Caco-2 (cell line): ENCODE measurements around the gene TTC9. TPM values are rescaled to one million over a fixed set of nuclear protein-coding genes. Genes with fewer than 3 reads are reported as not detected.

Source experiments
- BruUV-seq: library from RNA; stranded (reverse); fragments of 400-500 nt; replicated peaks from 2 replicates; lab custom pipeline; 2021; lab: Mats Ljungman, UMichigan
- CTCF ChIA-PET: fragments of 300-600 bp; sonication (Branson Sonifier 250); formaldehyde crosslinking; loops from one replicate; lab custom pipeline; 2022; ENCODE audit warnings: antibody characterized with exemption; lab: Charles Lee
- POLR2A ChIA-PET: fragments of 300-600 bp; sonication (Branson Sonifier 250); formaldehyde crosslinking; loops from one replicate; lab custom pipeline; 2022; ENCODE audit warnings: antibody characterized with exemption; lab: Charles Lee
- DNase-seq, 2 experiments: peaks; one replicate each; pipeline versions ENCODE4 v3.0.0 to v3.0.0-alpha.2; 2020 to 2022
- H3K27me3 ChIP-seq: replicated peaks from 2 replicates; pipeline ENCODE4 v1.6.0; 2011; ENCODE audit warnings: low read length; ENCODE audit not compliant: control insufficient read depth, insufficient read depth
- H3K36me3 ChIP-seq: 2 replicates; pipeline ENCODE4 v1.5.1; 2011; ENCODE audit warnings: low read length; ENCODE audit not compliant: control insufficient read depth, insufficient read depth
- H3K4me1 ChIP-seq: fragments of 250-450 bp; sonication (Bioruptor Pico); 2 replicates; pipeline ENCODE4 v1.5.1; 2020; ENCODE audit warnings: mild to moderate bottlenecking
- H3K4me3 ChIP-seq: 2 replicates; pipeline ENCODE4 v1.5.1; 2011; ENCODE audit warnings: low read depth, mild to moderate bottlenecking, control low read depth, low read length
- H3K9me3 ChIP-seq: fragments of 250-450 bp; sonication (Bioruptor Pico); 2 replicates; pipeline ENCODE4 v1.5.1; 2020; ENCODE audit warnings: mild to moderate bottlenecking, moderate library complexity
- H3K27ac Mint-ChIP-seq: one replicate; pipeline ENCODE4 v1.8.0; 2022; ENCODE audit warnings: mixed read lengths; ENCODE audit not compliant: unreplicated experiment
- H3K27me3 Mint-ChIP-seq: one replicate; pipeline ENCODE4 v1.8.0; 2022; ENCODE audit warnings: mixed read lengths; ENCODE audit not compliant: insufficient read depth, unreplicated experiment
- H3K36me3 Mint-ChIP-seq: one replicate; pipeline ENCODE4 v1.8.0; 2022; ENCODE audit warnings: mild to moderate bottlenecking, mixed read lengths; ENCODE audit not compliant: insufficient read depth, unreplicated experiment
- H3K4me1 Mint-ChIP-seq: one replicate; pipeline ENCODE4 v1.8.0; 2022; ENCODE audit warnings: low read depth, mixed read lengths; ENCODE audit not compliant: unreplicated experiment
- H3K4me3 Mint-ChIP-seq: one replicate; pipeline ENCODE4 v1.8.0; 2022; ENCODE audit warnings: mild to moderate bottlenecking, moderate library complexity, mixed read lengths; ENCODE audit not compliant: unreplicated experiment
- H3K9me3 Mint-ChIP-seq: one replicate; pipeline ENCODE4 v1.8.0; 2022; ENCODE audit warnings: mixed read lengths; ENCODE audit not compliant: unreplicated experiment
- intact Hi-C: fragments of 100-400 bp; cut with micrococcal nuclease; formaldehyde crosslinking; loops from one replicate; pipeline ENCODE4 v1.10.0; 2022; ENCODE audit not compliant: unreplicated experiment
- total RNA-seq: library from RNA; stranded (reverse); gene quantifications from 2 replicates; pipeline ENCODE4 v1.2.3, GENCODE V29; 2022
- TF ChIP-seq, protein P1 (sequence below), 2 experiments: fragments of 200-600 bp in 1 of 2; IDR thresholded peaks; 1 replicate in 1 of 2; 2 replicates in 1 of 2; pipeline versions ENCODE4 v1.5.1 to v1.8.0; 2011 to 2022; ENCODE audit warnings: antibody characterized with exemption in 1 of 2, control low read depth in 1 of 2, inconsistent platforms in 1 of 2, low read depth in 1 of 2, low read length in 1 of 2, mild to moderate bottlenecking in 1 of 2, moderate library complexity in 1 of 2; ENCODE audit not compliant: insufficient read depth in 1 of 2, severe bottlenecking in 1 of 2, unreplicated experiment in 1 of 2

Gene TTC9
- total RNA-seq, 1 experiment from 2014 or later = 4.6 TPM

DNA sequence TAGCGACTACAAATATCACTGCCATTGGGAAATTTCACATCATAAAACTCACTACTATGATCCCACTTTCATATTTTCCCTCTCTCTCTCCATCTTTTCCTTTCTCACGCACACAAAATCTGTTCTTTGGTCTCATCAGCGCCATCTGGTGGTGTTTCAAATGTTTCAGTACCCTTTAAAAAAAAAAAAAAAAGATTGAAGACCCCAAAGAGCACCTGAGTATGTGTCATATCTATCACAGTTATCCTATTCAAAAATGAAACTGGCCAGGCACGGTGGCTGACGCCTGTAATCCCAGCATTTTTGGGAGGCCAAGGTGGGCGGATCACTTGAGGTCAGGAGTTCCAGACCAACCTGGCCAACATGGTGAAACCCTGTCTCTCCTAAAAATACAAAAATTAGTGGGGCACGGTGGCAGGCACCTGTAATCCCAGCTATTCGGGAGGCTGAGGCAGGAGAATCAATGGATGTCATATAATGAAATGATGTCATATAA, 72.4 kb downstream of the TTC9 start:
- Histone ChIP-seq H3K4me1 (peaks cover 47% of the 10 kb centered on the region), H3K9me3 (no peaks in the 10 kb centered on the region), H3K27me3 (no peaks in the 10 kb centered on the region), H3K4me3 (no peak overlapping the region), H3K36me3 (no peaks in the 10 kb centered on the region)
- H3K4me1 Mint-ChIP-seq = peaks cover 35% of the 10 kb centered on the region
- H3K9me3 Mint-ChIP-seq = no peaks in the 10 kb centered on the region
- H3K27ac Mint-ChIP-seq = no peak overlapping the region
- BruUV-seq = no TSS peak
- H3K27me3 Mint-ChIP-seq = no peaks in the 10 kb centered on the region
- POLR2A ChIA-PET = no interaction called here
- H3K4me3 Mint-ChIP-seq = no peak overlapping the region
- TF ChIP-seq, protein P1, sequence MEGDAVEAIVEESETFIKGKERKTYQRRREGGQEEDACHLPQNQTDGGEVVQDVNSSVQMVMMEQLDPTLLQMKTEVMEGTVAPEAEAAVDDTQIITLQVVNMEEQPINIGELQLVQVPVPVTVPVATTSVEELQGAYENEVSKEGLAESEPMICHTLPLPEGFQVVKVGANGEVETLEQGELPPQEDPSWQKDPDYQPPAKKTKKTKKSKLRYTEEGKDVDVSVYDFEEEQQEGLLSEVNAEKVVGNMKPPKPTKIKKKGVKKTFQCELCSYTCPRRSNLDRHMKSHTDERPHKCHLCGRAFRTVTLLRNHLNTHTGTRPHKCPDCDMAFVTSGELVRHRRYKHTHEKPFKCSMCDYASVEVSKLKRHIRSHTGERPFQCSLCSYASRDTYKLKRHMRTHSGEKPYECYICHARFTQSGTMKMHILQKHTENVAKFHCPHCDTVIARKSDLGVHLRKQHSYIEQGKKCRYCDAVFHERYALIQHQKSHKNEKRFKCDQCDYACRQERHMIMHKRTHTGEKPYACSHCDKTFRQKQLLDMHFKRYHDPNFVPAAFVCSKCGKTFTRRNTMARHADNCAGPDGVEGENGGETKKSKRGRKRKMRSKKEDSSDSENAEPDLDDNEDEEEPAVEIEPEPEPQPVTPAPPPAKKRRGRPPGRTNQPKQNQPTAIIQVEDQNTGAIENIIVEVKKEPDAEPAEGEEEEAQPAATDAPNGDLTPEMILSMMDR (IDR thresholded peaks at IDR 0.05; ENCODE audit: insufficient read depth in 1 of 2, low read depth in 1 of 2, low read length in 1 of 2, severe bottlenecking in 1 of 2, unreplicated experiment in 1 of 2) = peak in 1 of 2 experiments; percentile 48
- DNase-seq = peak in 1 of 2 experiments; percentile 59
- CTCF ChIA-PET = interaction anchor here (0.9 to 1.2 kb wide), 3 partner anchors 39 to 96 kb away, joined by 3 to 6 read pairs (median 4); no protein-coding TSS in a partner anchor
- intact Hi-C loops = loop anchor here (1.0 to 10.0 kb wide), 3 partner anchors 73 to 241 kb away; partner anchors contain the start of gene TTC9
- peaks cover 6% of the 10 kb centered on the region for H3K36me3 Mint-ChIP-seq

DNA sequence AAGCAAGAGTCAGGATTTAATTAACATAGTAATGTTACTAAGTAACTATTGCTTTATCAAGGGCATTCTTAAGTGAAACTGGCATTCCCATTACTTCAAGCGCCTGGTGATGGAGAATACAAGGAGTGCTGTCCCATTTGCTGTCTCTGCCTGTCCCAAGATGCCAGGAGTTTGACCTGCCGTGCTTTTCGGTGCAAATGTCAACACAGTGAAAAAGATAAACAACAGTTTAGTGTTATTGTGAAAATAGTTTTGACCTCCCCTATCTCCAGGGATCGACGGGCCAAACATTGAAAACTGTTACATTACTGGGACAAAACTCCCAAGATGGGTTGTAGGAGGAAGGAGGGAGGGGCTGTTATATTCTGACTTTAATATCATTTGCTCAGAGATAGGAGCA, 74.8 kb downstream of the TTC9 start:
- Mint-ChIP-seq H3K4me1 (peaks cover 31% of the 10 kb centered on the region), H3K4me3 (peak overlapping the region; percentile 50), H3K27me3 (no peaks in the 10 kb centered on the region), H3K27ac (peak overlapping the region; percentile 80), H3K36me3 (peaks cover 5% of the 10 kb centered on the region), H3K9me3 (no peaks in the 10 kb centered on the region)
- ChIA-PET CTCF (interaction anchor here (0.8 to 1.2 kb wide), 3 partner anchors 20 to 93 kb away, joined by 3 to 6 read pairs (median 3); partner anchors contain the start of genes MAP3K9 and TTC9), POLR2A (interaction anchor here (1.2 kb wide), 1 partner anchor 93 kb away, joined by 11 read pairs; the partner anchor contains the start of gene MAP3K9)
- Histone ChIP-seq H3K27me3 (no peaks in the 10 kb centered on the region), H3K4me1 (peaks cover 42% of the 10 kb centered on the region), H3K9me3 (no peaks in the 10 kb centered on the region), H3K4me3 (no peak overlapping the region), H3K36me3 (no peaks in the 10 kb centered on the region)
- intact Hi-C loops = loop anchor here (2.0 to 10.0 kb wide), 4 partner anchors 52 to 238 kb away; partner anchors contain the start of genes MAP3K9 and MED6
- TF ChIP-seq, protein P1 (IDR thresholded peaks at IDR 0.05; ENCODE audit: insufficient read depth in 1 of 2, low read depth in 1 of 2, low read length in 1 of 2, severe bottlenecking in 1 of 2, unreplicated experiment in 1 of 2) = no peak
- BruUV-seq = no TSS peak
- peak; percentile 40 to 47 for DNase-seq

DNA sequence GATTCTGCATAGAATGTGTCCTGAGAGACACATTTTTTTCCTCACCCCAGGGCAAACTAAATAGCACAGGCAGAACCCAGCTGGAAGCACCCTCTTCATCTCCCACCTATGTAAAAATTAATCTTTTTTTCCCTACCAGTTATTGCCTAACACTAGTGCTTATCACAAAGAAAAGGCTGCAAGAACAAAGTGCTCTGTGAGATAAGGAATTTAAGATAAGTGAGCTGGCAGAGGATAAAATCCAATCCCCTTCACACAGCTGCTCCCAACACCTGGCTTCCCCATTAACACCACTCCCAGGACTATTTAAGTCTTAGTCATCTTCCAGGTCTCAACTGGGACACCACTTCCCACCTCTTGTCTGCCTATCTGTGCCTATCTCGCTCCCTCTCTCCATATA, 75.2 kb downstream of the TTC9 start:
- intact Hi-C loops = loop anchor here (1.0 to 10.0 kb wide), 5 partner anchors 36 to 238 kb away; partner anchors contain the start of genes MAP3K9 and MED6

More for the DNA sequence above, 75.2 kb downstream of the TTC9 start:
- ChIA-PET CTCF (interaction anchor here (0.8 to 1.0 kb wide), 2 partner anchors 20 to 92 kb away, joined by 3 to 6 read pairs; partner anchors contain the start of gene MAP3K9), POLR2A (interaction anchor here (1.2 kb wide), 1 partner anchor 93 kb away, joined by 11 read pairs; the partner anchor contains the start of gene MAP3K9)
- no TSS peak for BruUV-seq
- H3K4me3 ChIP-seq = no peak overlapping the region
- H3K36me3 ChIP-seq = no peaks in the 10 kb centered on the region
- H3K9me3 ChIP-seq = no peaks in the 10 kb centered on the region
- Mint-ChIP-seq H3K27ac (peak overlapping the region; percentile 80), H3K9me3 (no peaks in the 10 kb centered on the region), H3K4me3 (peak overlapping the region; percentile 50), H3K36me3 (peaks cover 5% of the 10 kb centered on the region), H3K4me1 (peaks cover 31% of the 10 kb centered on the region), H3K27me3 (no peaks in the 10 kb centered on the region)
- DNase-seq = peak; percentile 68 to 77
- peaks cover 42% of the 10 kb centered on the region for H3K4me1 ChIP-seq
- TF ChIP-seq, protein P1 (IDR thresholded peaks at IDR 0.05; ENCODE audit: insufficient read depth in 1 of 2, low read depth in 1 of 2, low read length in 1 of 2, severe bottlenecking in 1 of 2, unreplicated experiment in 1 of 2) = peak in 1 of 2 experiments; percentile 0
- no peaks in the 10 kb centered on the region for H3K27me3 ChIP-seq
